GM12801 (cell line): ENCODE measurements around the gene STK32B.

Experiments used
- TF ChIP-seq, protein P1 (sequence below): IDR thresholded peaks from one replicate; pipeline ENCODE4 v1.5.1; 2011; ENCODE audit warnings: control low read depth; ENCODE audit not compliant: insufficient read length; ENCODE audit errors: extremely low read depth

Gene STK32B

DNA sequence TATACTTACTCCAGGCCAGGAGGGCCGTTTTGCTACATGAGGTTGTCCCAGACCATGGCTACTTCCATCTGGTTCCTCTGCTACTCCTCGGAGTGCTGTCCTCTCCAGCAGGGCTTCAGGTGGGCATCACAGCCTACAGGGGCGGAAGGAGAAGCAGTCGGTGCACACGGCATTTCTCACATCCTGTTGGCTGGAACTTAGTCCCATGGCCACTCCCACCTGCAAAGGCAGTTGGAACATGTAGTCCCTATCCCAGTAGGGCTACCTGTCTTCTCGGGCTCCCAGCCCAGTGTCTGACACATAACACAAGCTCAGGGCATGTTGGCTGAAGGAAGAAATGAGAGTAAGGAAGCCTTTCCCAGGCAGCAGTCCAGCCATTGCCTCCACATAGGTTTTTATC is 7.7 kb upstream of the STK32B start:
- TF ChIP-seq, protein P1, sequence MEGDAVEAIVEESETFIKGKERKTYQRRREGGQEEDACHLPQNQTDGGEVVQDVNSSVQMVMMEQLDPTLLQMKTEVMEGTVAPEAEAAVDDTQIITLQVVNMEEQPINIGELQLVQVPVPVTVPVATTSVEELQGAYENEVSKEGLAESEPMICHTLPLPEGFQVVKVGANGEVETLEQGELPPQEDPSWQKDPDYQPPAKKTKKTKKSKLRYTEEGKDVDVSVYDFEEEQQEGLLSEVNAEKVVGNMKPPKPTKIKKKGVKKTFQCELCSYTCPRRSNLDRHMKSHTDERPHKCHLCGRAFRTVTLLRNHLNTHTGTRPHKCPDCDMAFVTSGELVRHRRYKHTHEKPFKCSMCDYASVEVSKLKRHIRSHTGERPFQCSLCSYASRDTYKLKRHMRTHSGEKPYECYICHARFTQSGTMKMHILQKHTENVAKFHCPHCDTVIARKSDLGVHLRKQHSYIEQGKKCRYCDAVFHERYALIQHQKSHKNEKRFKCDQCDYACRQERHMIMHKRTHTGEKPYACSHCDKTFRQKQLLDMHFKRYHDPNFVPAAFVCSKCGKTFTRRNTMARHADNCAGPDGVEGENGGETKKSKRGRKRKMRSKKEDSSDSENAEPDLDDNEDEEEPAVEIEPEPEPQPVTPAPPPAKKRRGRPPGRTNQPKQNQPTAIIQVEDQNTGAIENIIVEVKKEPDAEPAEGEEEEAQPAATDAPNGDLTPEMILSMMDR = no peak

DNA sequence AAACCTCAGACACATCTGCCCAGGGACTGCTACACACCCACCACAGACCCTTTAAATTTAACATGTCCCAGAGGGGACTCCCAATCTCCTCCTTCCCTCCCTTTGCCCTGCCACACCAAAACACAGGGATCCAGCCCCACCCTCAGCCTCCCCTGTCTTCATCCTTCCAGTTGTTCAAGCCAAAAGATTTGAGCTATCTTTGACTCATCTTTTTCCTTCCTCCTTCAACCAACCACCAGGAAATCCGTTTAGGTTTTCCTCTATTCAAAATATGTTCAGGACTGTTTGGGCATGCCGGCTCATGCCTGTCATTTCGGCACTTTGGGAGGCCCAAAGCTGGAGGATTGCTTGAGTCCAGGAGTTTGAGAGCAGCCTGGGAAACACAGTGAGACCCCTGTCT is 6.9 kb upstream of the STK32B start:
- TF ChIP-seq, protein P1 = no peak

DNA sequence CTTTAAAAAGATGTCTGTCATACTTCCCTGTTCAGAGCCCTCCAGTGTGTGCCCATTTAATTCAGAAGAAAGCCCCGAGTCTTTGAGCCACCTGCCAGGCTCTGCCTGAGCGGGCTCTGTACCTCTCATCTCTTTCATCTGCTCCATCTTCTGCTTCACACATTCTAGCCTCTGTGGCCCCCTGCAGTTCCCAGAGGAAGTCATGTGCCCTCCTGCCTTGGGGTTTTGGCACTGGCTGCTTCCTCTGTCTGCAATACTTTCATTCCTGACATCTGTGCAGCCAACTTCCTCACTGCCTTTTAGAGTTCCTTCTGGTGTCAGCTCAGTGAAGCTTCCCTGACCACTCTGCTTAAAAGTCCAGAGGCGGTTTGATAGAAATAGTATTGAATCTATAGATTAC is 6.2 kb upstream of the STK32B start:
- TF ChIP-seq, protein P1 = no peak

DNA sequence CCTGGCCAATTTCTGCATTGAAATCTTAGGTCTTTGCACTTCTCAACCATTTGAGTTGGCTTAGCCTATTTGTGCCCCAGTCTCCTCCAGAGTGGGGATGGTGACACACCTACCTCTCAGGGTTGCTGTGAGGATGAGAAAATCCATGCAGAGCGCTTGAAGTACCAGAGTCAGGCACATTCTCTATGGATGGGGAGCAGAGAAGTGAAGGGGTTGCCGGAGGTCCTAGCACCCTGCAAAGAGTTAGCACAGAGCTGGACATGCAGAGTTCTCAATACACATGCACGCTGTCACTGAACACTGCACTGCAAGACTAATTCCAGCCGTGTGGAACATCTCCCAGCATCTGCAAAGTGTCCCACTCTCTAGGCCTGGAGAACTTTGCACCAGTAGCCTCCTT is 2.6 kb upstream of the STK32B start:
- TF ChIP-seq, protein P1 = no peak

DNA sequence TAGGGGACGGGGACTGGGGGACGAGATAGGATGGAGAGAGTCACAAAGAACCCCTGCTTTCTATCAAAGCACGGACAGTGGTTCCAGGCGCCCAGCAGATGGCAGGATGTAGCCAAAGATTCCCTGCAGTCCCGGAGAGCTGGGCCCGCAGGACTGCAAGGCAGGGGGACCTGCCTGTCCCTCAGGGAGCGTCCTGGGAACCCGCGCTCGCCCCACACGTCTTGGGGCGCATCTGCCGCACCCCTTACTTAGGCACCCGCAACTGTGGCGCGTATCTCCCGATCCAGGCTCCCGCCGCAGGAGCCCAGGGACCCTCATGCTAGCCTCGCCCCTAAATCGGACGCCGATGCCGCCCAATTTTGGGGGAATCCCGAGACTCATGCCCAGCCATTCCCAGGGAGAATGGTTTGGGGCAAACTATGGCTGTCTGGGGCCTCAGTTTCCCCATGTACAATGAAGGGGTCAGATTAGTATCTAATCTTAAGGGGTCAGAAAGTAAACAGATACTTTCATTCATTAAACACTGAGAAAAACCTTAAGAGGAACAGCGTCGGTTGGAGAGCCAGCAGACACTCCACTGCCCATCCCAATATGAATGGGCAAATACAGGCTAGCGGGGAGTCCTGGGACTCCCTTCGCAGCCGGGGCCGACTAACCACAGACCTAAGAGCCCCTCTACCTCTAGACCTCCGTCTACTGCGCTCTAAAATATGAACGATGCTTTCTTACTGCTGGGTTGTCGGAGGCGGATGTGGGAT is 581 bp upstream of the STK32B start:
- TF ChIP-seq, protein P1 = no peak

DNA sequence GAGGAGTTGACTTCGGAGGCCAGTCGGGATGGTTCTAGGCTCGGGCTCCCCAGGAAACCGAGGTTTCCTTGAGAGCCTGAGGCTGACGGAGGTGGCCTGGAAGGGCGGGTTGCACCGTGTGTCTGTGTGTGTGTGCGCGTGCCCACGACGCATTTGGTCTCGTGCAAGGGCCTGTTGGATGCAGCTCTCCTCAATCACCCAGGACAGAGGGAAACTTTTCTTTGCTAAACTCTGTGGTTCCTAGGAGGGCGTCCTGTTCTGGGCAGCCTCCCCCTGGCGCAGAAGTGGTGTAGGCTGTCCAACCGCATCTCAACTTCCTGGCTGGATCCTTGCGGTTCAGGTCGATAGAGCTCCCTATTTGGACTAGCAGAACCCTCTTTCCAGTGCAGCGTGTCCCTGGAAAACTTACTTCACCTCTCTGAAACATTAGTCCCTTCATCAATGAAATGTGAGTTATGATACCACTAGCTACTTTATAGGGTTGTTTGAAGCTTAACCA is 973 bp downstream of the STK32B start:
- TF ChIP-seq, protein P1 = no peak

DNA sequence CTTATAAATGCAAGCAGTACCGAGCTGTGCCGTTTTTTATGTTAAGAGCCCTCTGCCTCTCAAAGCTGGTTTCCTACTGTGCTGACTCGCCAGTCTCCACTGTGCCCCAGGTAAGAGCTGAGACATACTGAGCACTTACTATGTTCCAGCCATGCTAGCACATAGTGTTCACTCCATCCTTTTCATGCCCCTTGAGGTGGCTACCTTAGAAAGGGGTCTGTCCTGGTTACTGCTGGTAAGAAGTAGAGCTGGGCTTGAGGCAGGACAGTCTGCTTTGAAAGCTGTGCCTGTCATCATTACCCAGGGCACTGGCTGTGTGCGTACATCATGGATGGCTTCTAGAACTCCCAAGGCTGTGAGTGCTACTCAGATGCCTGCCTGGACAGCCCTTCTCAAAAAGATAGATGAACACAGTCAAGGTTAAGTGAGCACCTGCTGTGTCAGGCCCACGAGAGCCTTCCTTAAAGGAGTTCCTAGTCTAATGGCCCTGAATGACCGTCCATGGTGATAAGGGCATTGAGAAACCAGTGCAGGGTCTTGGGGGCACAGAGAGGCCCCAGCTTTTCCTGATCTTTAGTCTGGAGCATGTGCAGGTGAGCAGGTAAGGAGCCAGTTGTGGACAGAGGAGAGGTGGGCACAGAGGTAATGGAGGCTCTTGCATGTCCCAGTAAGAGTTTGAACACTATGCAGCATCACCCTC is 1.6 kb downstream of the STK32B start:
- TF ChIP-seq, protein P1 = no peak
